Nephron (organoid): ENCODE data around the gene IL3.

Experiments used
- H3K27ac Mint-ChIP-seq, 3 experiments: 2 replicates each; pipeline ENCODE4 v1.8.0; 2020; ENCODE audit warnings: mixed read lengths in 3 of 3, mild to moderate bottlenecking in 2 of 3, moderate library complexity in 1 of 3
- H3K27me3 Mint-ChIP-seq: 2 replicates; pipeline ENCODE4 v1.8.0; 2021; ENCODE audit warnings: low read depth, mild to moderate bottlenecking, moderate library complexity, mixed read lengths
- H3K36me3 Mint-ChIP-seq: 2 replicates; pipeline ENCODE4 v1.8.0; 2020; ENCODE audit warnings: low read depth, mixed read lengths
- H3K4me1 Mint-ChIP-seq: 2 replicates; pipeline ENCODE4 v1.8.0; 2020; ENCODE audit warnings: mixed read lengths
- H3K4me3 Mint-ChIP-seq, 3 experiments: 2 replicates each; pipeline ENCODE4 v1.8.0; 2020; ENCODE audit warnings: mild to moderate bottlenecking in 3 of 3, mixed read lengths in 3 of 3, moderate library complexity in 2 of 3
- H3K9me3 Mint-ChIP-seq: 2 replicates; pipeline ENCODE4 v1.8.0; 2020; ENCODE audit warnings: mixed read lengths
- TF ChIP-seq, protein P1 (sequence below), 3 experiments: fragments of 200-600 bp; sonication (generic); IDR thresholded peaks; one replicate each; pipeline ENCODE4 v1.5.0; 2021; ENCODE audit warnings: antibody characterized with exemption in 3 of 3; ENCODE audit not compliant: unreplicated experiment in 3 of 3

The IL3 gene

DNA sequence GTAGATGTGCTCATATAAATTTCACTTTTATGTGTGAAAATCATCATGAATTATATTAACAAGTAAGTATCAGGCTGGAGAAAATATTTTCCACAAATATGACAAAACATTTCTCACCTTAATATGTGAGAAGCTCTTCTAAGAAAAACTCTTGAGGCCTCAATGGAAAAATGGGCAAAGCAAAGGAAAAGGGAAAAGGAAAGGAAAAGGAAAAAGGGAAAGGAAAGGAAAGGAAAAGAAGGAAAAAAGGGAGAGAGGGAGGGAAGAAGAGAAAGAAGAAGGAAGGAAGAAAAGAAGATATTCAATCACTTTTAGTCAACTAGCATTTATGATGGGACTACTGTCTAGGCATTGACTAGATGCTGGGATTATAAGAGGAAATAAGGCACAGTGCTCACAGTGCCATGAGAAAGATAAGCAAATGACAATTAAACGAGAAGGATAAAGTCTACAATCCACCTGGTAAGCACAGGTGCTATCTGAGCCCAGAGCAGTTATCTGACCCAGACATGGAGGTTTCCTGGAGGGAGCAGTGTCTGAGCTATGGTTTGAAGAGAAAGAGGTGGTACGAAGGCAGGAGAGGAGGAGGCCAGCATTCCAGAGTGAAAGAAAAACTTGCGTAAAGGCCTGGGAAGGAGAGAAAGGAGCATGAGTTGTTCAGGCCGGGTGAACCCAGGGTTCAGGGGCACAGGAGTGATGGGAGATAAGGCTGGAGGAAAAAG is 30.7 kb upstream of the IL3 start:
- no peak overlapping the region for H3K4me3 Mint-ChIP-seq
- TF ChIP-seq, protein P1, sequence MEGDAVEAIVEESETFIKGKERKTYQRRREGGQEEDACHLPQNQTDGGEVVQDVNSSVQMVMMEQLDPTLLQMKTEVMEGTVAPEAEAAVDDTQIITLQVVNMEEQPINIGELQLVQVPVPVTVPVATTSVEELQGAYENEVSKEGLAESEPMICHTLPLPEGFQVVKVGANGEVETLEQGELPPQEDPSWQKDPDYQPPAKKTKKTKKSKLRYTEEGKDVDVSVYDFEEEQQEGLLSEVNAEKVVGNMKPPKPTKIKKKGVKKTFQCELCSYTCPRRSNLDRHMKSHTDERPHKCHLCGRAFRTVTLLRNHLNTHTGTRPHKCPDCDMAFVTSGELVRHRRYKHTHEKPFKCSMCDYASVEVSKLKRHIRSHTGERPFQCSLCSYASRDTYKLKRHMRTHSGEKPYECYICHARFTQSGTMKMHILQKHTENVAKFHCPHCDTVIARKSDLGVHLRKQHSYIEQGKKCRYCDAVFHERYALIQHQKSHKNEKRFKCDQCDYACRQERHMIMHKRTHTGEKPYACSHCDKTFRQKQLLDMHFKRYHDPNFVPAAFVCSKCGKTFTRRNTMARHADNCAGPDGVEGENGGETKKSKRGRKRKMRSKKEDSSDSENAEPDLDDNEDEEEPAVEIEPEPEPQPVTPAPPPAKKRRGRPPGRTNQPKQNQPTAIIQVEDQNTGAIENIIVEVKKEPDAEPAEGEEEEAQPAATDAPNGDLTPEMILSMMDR (IDR thresholded peaks at IDR 0.05; ENCODE audit: unreplicated experiment in 3 of 3), result no peak
- no peaks in the 10 kb centered on the region for H3K4me1 Mint-ChIP-seq
- H3K27me3 Mint-ChIP-seq, result peaks cover 8% of the 10 kb centered on the region
- no peak overlapping the region for H3K27ac Mint-ChIP-seq
- no peaks in the 10 kb centered on the region for H3K36me3 Mint-ChIP-seq
- H3K9me3 Mint-ChIP-seq, result peaks cover 3% of the 10 kb centered on the region

DNA sequence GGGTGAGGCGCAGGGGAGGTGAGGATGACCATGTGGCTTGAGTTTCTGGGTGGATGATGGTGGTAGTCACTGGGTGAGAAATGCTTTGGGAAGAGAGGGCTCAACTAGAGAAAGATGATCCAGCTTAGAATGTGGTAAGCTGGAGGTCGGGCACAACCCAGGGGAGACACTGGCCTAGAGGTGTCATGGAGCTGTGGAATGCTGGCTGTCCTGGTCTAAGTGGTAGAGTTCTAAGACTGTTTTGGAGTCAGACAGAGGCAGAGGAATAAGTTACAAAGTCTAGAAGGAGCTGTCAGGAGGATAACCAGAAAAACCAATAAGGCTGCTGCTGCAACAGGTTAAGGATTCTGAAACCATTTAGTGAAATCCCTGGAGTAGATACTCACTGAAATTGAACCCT is 29.8 kb upstream of the IL3 start:
- H3K36me3 Mint-ChIP-seq, result no peaks in the 10 kb centered on the region
- no peak overlapping the region for H3K27ac Mint-ChIP-seq
- peaks cover 8% of the 10 kb centered on the region for H3K27me3 Mint-ChIP-seq
- no peak overlapping the region for H3K4me3 Mint-ChIP-seq
- H3K4me1 Mint-ChIP-seq, result no peaks in the 10 kb centered on the region
- peaks cover 3% of the 10 kb centered on the region for H3K9me3 Mint-ChIP-seq
- TF ChIP-seq, protein P1 (IDR thresholded peaks at IDR 0.05; ENCODE audit: unreplicated experiment in 3 of 3), result no peak

DNA sequence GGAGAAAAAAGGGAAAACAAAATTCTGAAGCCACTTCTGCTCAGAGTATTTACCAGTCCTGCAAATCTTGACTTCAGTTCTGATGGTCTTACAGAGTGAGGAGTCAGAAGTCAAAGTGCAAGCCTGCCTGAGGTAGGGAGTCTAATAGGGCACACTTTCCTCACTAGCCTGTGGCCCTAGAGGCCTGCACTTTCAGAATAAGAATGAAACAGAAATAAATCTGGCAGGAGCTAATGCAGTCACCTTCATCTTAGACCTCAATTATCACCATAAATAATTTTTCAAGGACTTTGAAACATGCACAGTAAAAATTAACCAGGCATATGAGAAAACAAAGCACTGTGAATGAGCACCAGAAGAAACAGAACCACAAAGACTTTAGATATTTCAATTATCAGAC is 28.3 kb upstream of the IL3 start:
- Mint-ChIP-seq H3K4me1 (no peaks in the 10 kb centered on the region), H3K27me3 (peaks cover 8% of the 10 kb centered on the region), H3K36me3 (no peaks in the 10 kb centered on the region), H3K4me3 (no peak overlapping the region), H3K27ac (no peak overlapping the region), H3K9me3 (peaks cover 3% of the 10 kb centered on the region)
- TF ChIP-seq, protein P1 (IDR thresholded peaks at IDR 0.05; ENCODE audit: unreplicated experiment in 3 of 3), result no peak

DNA sequence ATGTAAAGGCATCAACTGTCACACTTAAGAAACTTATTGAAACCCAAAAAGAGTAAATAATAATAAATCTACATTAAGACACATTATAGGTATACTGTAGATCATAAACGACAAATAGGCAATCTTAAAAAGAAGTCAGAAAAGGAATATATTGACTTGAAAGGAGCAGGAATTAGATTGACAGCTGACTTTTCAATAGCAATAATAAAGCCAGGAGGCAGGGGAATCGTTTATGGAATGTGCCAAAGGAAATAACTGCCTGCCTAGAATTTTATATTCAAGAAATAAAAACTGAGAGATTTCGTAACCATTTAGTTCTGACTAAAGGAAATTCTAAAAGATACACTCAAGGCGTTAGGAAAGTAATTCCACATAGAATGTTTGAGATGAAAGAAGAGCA is 27.3 kb upstream of the IL3 start:
- Mint-ChIP-seq H3K4me3 (no peak overlapping the region), H3K9me3 (peaks cover 3% of the 10 kb centered on the region), H3K4me1 (no peaks in the 10 kb centered on the region), H3K36me3 (no peaks in the 10 kb centered on the region), H3K27ac (no peak overlapping the region), H3K27me3 (peaks cover 14% of the 10 kb centered on the region)
- TF ChIP-seq, protein P1 (IDR thresholded peaks at IDR 0.05; ENCODE audit: unreplicated experiment in 3 of 3), result no peak

DNA sequence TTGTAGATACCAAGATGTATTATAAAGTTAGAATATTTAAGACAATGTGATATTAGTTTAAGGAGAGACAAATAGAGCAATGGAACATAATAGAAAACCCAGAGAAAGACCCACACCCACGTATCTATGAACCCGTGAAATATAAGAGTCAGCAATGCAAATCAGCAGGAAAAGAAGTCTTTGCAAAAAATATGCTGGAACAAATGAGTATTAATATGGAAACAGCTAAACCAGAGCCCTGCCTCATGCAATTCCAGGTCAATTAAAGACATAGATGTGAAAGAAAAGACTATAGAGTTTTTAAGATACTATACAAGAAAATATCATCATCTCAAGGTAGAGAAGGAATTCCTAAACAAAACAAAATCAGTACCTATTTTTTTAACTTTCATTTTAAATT is 23.1 kb upstream of the IL3 start:
- Mint-ChIP-seq H3K9me3 (peaks cover 3% of the 10 kb centered on the region), H3K27ac (no peak overlapping the region), H3K36me3 (no peaks in the 10 kb centered on the region), H3K27me3 (peaks cover 29% of the 10 kb centered on the region), H3K4me3 (no peak overlapping the region), H3K4me1 (no peaks in the 10 kb centered on the region)
- TF ChIP-seq, protein P1 (IDR thresholded peaks at IDR 0.05; ENCODE audit: unreplicated experiment in 3 of 3), result no peak

DNA sequence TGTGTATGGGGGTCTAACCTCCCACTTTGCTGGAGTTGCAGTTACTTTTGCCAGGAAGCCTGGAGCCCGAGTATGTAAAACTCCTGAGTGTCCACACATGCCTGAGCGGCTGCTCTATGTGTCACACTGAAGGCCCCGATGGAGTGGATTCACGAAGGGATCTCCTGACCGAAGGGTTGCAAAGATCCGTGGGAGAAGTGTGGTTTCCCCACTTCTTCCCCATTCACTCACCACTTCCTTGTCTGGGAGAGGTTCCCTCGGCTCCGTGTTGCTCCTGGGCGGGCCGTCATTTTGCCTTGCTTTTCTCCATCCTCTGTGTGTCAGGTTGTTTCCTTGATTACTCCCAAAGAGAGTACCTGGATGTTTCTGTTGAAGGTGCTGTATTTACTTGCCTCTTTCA is 16.2 kb upstream of the IL3 start:
- TF ChIP-seq, protein P1 (IDR thresholded peaks at IDR 0.05; ENCODE audit: unreplicated experiment in 3 of 3), result no peak
- H3K27ac Mint-ChIP-seq, result no peak overlapping the region
- no peak overlapping the region for H3K4me3 Mint-ChIP-seq
- H3K27me3 Mint-ChIP-seq, result peaks cover 18% of the 10 kb centered on the region
- H3K9me3 Mint-ChIP-seq, result peaks cover 2% of the 10 kb centered on the region
- H3K36me3 Mint-ChIP-seq, result no peaks in the 10 kb centered on the region
- H3K4me1 Mint-ChIP-seq, result no peaks in the 10 kb centered on the region
